GM12892 (cell line): Measurements from ENCODE around the gene NTRK3.

ENCODE experiments used
- DNase-seq: peaks from one replicate; pipeline ENCODE4 v3.0.0; 2011; ENCODE audit not compliant: insufficient read length
- FAIRE-seq: peaks from 2 replicates; lab custom pipeline; 2011; peaks lifted over from hg19 to GRCh38; lab: Jason Lieb, UNC
- POLR2A ChIP-seq: IDR thresholded peaks from 2 replicates; pipeline ENCODE4 v1.6.1; 2011; ENCODE audit warnings: low read depth, low read length, control low read depth
- POLR2AphosphoS5 ChIP-seq: IDR thresholded peaks from 2 replicates; pipeline ENCODE4 v1.6.1; 2011; ENCODE audit warnings: low read depth, low read length, control low read depth
- TAF1 ChIP-seq: IDR thresholded peaks from 2 replicates; pipeline ENCODE4 v1.6.1; 2011; ENCODE audit warnings: low read depth, mild to moderate bottlenecking, control low read depth, low read length, borderline replicate concordance

NTRK3 gene

GRCh38 chr15:87919064-87919463, 337.5 kb downstream of the NTRK3 start:
- FAIRE-seq: no peak

GRCh38 chr15:87917480-87917879, 339.1 kb downstream of the NTRK3 start:
- TF ChIP-seq TAF1: no peak
- FAIRE-seq: no peak

More at GRCh38 chr15:87919064-87919463, 337.5 kb downstream of the NTRK3 start:
- DNase-seq: no peak
- TF ChIP-seq TAF1: no peak
- TF ChIP-seq POLR2A: no peak
- no peak for TF ChIP-seq POLR2AphosphoS5

GRCh38 chr15:87916208-87916607, 340.3 kb downstream of the NTRK3 start:
- DNase-seq (no peak), FAIRE-seq (no peak)
- no peak for TF ChIP-seq POLR2AphosphoS5
- TF ChIP-seq POLR2A: no peak

More at GRCh38 chr15:87917480-87917879, 339.1 kb downstream of the NTRK3 start:
- no peak for DNase-seq

- TF ChIP-seq POLR2A (no peak), TAF1 (no peak), POLR2AphosphoS5 (no peak)
- FAIRE-seq (no peak), DNase-seq (no peak)
Measured at GRCh38 chr15:87910301-87910700, 346.2 kb downstream of the NTRK3 start.

- no peak for DNase-seq
- no peak for FAIRE-seq
- no peak for TF ChIP-seq TAF1
- no peak for TF ChIP-seq POLR2A
- TF ChIP-seq POLR2AphosphoS5: no peak
Measured at GRCh38 chr15:87907676-87908446, 348.7 kb downstream of the NTRK3 start.

GRCh38 chr15:87906444-87906843, 350.1 kb downstream of the NTRK3 start:
- DNase-seq: no peak
- FAIRE-seq: no peak
- TF ChIP-seq POLR2A (no peak), TAF1 (no peak), POLR2AphosphoS5 (no peak)

- DNase-seq (no peak), FAIRE-seq (no peak)
- TF ChIP-seq POLR2A (no peak), TAF1 (no peak), POLR2AphosphoS5 (no peak)
Measured at GRCh38 chr15:87902772-87903426, 353.6 kb downstream of the NTRK3 start.

- no peak for DNase-seq
- FAIRE-seq: no peak
- no peak for TF ChIP-seq TAF1
- no peak for TF ChIP-seq POLR2A
Measured at GRCh38 chr15:87901926-87902690, 354.4 kb downstream of the NTRK3 start.

- no peak for DNase-seq
- TF ChIP-seq TAF1 (no peak), POLR2A (no peak), POLR2AphosphoS5 (no peak)
- no peak for FAIRE-seq
Measured at GRCh38 chr15:87901008-87901407, 355.5 kb downstream of the NTRK3 start.

- no peak for TF ChIP-seq TAF1
- TF ChIP-seq POLR2AphosphoS5: no peak
- no peak for TF ChIP-seq POLR2A
- FAIRE-seq (no peak), DNase-seq (no peak)
Measured at GRCh38 chr15:87896936-87897335, 359.6 kb downstream of the NTRK3 start.

GRCh38 chr15:87887177-87887576, 369.4 kb downstream of the NTRK3 start:
- TF ChIP-seq TAF1 (no peak), POLR2AphosphoS5 (no peak), POLR2A (no peak)
- FAIRE-seq (no peak), DNase-seq (no peak)
